IMR-90 (cell line): ENCODE data around the gene RGS16.

ENCODE experiments used
- BHLHE40 ChIP-seq: fragments of 150-350 bp; IDR thresholded peaks from 2 replicates; pipeline ENCODE4 v1.6.1; 2016; ENCODE audit warnings: mild to moderate bottlenecking, low read depth, low read length
- CHD1 ChIP-seq: IDR thresholded peaks from 2 replicates; pipeline ENCODE4 v1.6.1; 2012; ENCODE audit warnings: low read depth, low read length, improper control_type of control experiment
- MAZ ChIP-seq: IDR thresholded peaks from 2 replicates; pipeline ENCODE4 v1.6.1; 2012; ENCODE audit warnings: low read depth, mild to moderate bottlenecking, low read length, improper control_type of control experiment, moderate library complexity, borderline replicate concordance
- MXI1 ChIP-seq: IDR thresholded peaks from 2 replicates; pipeline ENCODE4 v1.6.1; 2012; ENCODE audit warnings: low read depth, mild to moderate bottlenecking, low read length, moderate library complexity, borderline replicate concordance
- POLR2A ChIP-seq: IDR thresholded peaks from 2 replicates; pipeline ENCODE4 v1.6.1; 2012; ENCODE audit warnings: mild to moderate bottlenecking, low read depth, low read length
- RAD21 ChIP-seq: IDR thresholded peaks from 2 replicates; pipeline ENCODE4 v1.6.1; 2012; ENCODE audit warnings: low read length, improper control_type of control experiment
- RCOR1 ChIP-seq: IDR thresholded peaks from 2 replicates; pipeline ENCODE4 v1.6.1; 2012; ENCODE audit warnings: mild to moderate bottlenecking, low read length, improper control_type of control experiment; ENCODE audit not compliant: insufficient replicate concordance
- RFX5 ChIP-seq: IDR thresholded peaks from 2 replicates; pipeline ENCODE4 v1.8.0; 2012; ENCODE audit warnings: low read depth, mild to moderate bottlenecking, low read length, moderate library complexity
- TF ChIP-seq, protein P1 (sequence below): conservative IDR thresholded peaks from 2 replicates; pipeline ENCODE4 v1.5.1; 2012; ENCODE audit warnings: mild to moderate bottlenecking, low read depth, low read length, improper control_type of control experiment
- TF ChIP-seq, protein P2 (sequence below): fragments of 150-350 bp; IDR thresholded peaks from 2 replicates; pipeline ENCODE4 v1.6.1; 2017; ENCODE audit warnings: mild to moderate bottlenecking, antibody characterized with exemption, low read length, low read depth
- TF ChIP-seq, protein P3 (sequence below): fragments of 150-350 bp; IDR thresholded peaks from 2 replicates; pipeline ENCODE4 v1.6.1; 2016; ENCODE audit warnings: low read depth, mild to moderate bottlenecking, low read length, moderate library complexity, borderline replicate concordance

DNA sequence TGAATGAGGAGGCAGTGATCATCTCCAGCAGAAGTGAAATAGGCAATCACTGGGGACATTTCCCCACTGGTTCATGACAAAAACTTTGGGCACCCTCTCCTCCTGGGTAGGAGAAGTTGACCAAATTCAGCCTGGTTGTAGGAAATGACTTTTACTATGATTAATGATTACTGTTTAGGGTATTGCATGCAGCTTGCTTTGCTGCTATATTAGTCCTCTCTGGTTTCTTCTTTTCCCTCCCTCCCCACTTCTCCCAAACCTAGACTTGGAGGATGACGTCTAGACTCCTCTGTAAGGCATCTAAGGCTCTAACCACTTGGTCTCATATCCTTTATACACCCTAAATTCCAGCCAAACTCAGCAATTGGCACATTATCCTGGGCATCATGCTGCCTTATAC lies 3.4 kb upstream of the RGS16 start:
- TF ChIP-seq, protein P1, sequence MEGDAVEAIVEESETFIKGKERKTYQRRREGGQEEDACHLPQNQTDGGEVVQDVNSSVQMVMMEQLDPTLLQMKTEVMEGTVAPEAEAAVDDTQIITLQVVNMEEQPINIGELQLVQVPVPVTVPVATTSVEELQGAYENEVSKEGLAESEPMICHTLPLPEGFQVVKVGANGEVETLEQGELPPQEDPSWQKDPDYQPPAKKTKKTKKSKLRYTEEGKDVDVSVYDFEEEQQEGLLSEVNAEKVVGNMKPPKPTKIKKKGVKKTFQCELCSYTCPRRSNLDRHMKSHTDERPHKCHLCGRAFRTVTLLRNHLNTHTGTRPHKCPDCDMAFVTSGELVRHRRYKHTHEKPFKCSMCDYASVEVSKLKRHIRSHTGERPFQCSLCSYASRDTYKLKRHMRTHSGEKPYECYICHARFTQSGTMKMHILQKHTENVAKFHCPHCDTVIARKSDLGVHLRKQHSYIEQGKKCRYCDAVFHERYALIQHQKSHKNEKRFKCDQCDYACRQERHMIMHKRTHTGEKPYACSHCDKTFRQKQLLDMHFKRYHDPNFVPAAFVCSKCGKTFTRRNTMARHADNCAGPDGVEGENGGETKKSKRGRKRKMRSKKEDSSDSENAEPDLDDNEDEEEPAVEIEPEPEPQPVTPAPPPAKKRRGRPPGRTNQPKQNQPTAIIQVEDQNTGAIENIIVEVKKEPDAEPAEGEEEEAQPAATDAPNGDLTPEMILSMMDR = no peak
- TF ChIP-seq CHD1 (no peak), MXI1 (no peak), POLR2A (no peak), RFX5 (no peak), RCOR1 (no peak), MAZ (no peak), RAD21 (no peak), BHLHE40 (no peak)
- TF ChIP-seq, protein P2, sequence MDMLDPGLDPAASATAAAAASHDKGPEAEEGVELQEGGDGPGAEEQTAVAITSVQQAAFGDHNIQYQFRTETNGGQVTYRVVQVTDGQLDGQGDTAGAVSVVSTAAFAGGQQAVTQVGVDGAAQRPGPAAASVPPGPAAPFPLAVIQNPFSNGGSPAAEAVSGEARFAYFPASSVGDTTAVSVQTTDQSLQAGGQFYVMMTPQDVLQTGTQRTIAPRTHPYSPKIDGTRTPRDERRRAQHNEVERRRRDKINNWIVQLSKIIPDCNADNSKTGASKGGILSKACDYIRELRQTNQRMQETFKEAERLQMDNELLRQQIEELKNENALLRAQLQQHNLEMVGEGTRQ = no peak
- TF ChIP-seq, protein P3, sequence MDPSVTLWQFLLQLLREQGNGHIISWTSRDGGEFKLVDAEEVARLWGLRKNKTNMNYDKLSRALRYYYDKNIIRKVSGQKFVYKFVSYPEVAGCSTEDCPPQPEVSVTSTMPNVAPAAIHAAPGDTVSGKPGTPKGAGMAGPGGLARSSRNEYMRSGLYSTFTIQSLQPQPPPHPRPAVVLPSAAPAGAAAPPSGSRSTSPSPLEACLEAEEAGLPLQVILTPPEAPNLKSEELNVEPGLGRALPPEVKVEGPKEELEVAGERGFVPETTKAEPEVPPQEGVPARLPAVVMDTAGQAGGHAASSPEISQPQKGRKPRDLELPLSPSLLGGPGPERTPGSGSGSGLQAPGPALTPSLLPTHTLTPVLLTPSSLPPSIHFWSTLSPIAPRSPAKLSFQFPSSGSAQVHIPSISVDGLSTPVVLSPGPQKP = no peak
